Neural cell (in vitro differentiated cells): ENCODE measurements around the gene GDPD4.

ENCODE experiments used
- CTCF ChIP-seq: fragments of 450-650 bp; IDR thresholded peaks from 2 replicates; pipeline ENCODE4 v1.5.1; 2014; ENCODE audit warnings: antibody characterized with exemption, mild to moderate bottlenecking, moderate library complexity; ENCODE audit not compliant: poor library complexity, severe bottlenecking
- EP300 ChIP-seq: fragments of 450-650 bp; conservative IDR thresholded peaks from 2 replicates; pipeline ENCODE4 v1.6.1; 2014; ENCODE audit warnings: antibody characterized with exemption, mild to moderate bottlenecking, moderate library complexity; ENCODE audit not compliant: poor library complexity, severe bottlenecking
- EZH2 ChIP-seq: fragments of 200-600, 300-800 bp; shearing (Covaris generic), sonication (generic); IDR thresholded peaks from 2 replicates; pipeline ENCODE4 v1.6.1; 2014; ENCODE audit warnings: antibody characterized with exemption, low read length, borderline replicate concordance, mild to moderate bottlenecking; ENCODE audit not compliant: insufficient read depth, poor library complexity, severe bottlenecking
- MXI1 ChIP-seq: fragments of 450-650 bp; conservative IDR thresholded peaks from 2 replicates; pipeline ENCODE4 v1.6.1; 2014; ENCODE audit warnings: antibody characterized with exemption, mild to moderate bottlenecking; ENCODE audit not compliant: poor library complexity, severe bottlenecking
- POLR2AphosphoS5 ChIP-seq: IDR thresholded peaks from 2 replicates; pipeline ENCODE4 v1.6.1; 2012
- SMC3 ChIP-seq: fragments of 450-650 bp; conservative IDR thresholded peaks from 2 replicates; pipeline ENCODE4 v1.6.1; 2014; ENCODE audit warnings: antibody characterized with exemption, mild to moderate bottlenecking, moderate library complexity; ENCODE audit not compliant: poor library complexity
- TAF1 ChIP-seq: IDR thresholded peaks from 2 replicates; pipeline ENCODE4 v1.6.1; 2012; ENCODE audit warnings: low read depth
- TF ChIP-seq, protein P1 (sequence below): IDR thresholded peaks from 2 replicates; pipeline ENCODE4 v1.6.1; 2012; ENCODE audit warnings: borderline replicate concordance

- TF ChIP-seq CTCF (no peak), POLR2AphosphoS5 (no peak), MXI1 (no peak), TAF1 (no peak), EP300 (no peak), EZH2 (no peak), SMC3 (no peak)
- TF ChIP-seq, protein P1, sequence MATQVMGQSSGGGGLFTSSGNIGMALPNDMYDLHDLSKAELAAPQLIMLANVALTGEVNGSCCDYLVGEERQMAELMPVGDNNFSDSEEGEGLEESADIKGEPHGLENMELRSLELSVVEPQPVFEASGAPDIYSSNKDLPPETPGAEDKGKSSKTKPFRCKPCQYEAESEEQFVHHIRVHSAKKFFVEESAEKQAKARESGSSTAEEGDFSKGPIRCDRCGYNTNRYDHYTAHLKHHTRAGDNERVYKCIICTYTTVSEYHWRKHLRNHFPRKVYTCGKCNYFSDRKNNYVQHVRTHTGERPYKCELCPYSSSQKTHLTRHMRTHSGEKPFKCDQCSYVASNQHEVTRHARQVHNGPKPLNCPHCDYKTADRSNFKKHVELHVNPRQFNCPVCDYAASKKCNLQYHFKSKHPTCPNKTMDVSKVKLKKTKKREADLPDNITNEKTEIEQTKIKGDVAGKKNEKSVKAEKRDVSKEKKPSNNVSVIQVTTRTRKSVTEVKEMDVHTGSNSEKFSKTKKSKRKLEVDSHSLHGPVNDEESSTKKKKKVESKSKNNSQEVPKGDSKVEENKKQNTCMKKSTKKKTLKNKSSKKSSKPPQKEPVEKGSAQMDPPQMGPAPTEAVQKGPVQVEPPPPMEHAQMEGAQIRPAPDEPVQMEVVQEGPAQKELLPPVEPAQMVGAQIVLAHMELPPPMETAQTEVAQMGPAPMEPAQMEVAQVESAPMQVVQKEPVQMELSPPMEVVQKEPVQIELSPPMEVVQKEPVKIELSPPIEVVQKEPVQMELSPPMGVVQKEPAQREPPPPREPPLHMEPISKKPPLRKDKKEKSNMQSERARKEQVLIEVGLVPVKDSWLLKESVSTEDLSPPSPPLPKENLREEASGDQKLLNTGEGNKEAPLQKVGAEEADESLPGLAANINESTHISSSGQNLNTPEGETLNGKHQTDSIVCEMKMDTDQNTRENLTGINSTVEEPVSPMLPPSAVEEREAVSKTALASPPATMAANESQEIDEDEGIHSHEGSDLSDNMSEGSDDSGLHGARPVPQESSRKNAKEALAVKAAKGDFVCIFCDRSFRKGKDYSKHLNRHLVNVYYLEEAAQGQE, result no peak
Measured at GRCh38 chr11:77276271-77276670, 25.2 kb downstream of the GDPD4 start.
